H9 (cell line): ENCODE data around the gene CCL4L2. TPM values are rescaled to one million over a fixed set of nuclear protein-coding genes. Genes with fewer than 3 reads are reported as not detected.

Experiments used
- DNase-seq: peaks from one replicate; pipeline ENCODE4 v3.0.0-alpha.2; 2017
- H2AFZ ChIP-seq: one replicate; pipeline ENCODE4 v1.6.1; 2013; ENCODE audit warnings: mild to moderate bottlenecking, low read length, control low read depth, moderate library complexity
- H2AK5ac ChIP-seq: 2 replicates; pipeline ENCODE4 v1.6.1; 2013; ENCODE audit warnings: low read length, control low read depth, mixed read lengths; ENCODE audit not compliant: insufficient read length
- H2BK120ac ChIP-seq: one replicate; pipeline ENCODE4 v1.6.1; 2013; ENCODE audit warnings: low read depth, mild to moderate bottlenecking, low read length, control low read depth, inconsistent platforms; ENCODE audit not compliant: poor library complexity, severe bottlenecking
- H2BK12ac ChIP-seq: 2 replicates; pipeline ENCODE4 v1.6.1; 2013; ENCODE audit warnings: low read length, control low read depth, mixed read lengths, low read depth; ENCODE audit not compliant: insufficient read length
- H2BK15ac ChIP-seq: 2 replicates; pipeline ENCODE4 v1.6.1; 2013; ENCODE audit warnings: low read depth, low read length, control low read depth
- H2BK20ac ChIP-seq: one replicate; pipeline ENCODE4 v1.6.1; 2013; ENCODE audit warnings: low read depth, mild to moderate bottlenecking, low read length, control low read depth, inconsistent platforms; ENCODE audit not compliant: poor library complexity, severe bottlenecking
- H2BK5ac ChIP-seq: 2 replicates; pipeline ENCODE4 v1.6.1; 2013; ENCODE audit warnings: low read length, control low read depth, mixed read lengths; ENCODE audit not compliant: insufficient read length
- H3K14ac ChIP-seq: 2 replicates; pipeline ENCODE4 v1.6.1; 2013; ENCODE audit warnings: low read length, control low read depth; ENCODE audit not compliant: insufficient read depth
- H3K18ac ChIP-seq: 2 replicates; pipeline ENCODE4 v1.6.1; 2013; ENCODE audit warnings: low read depth, mild to moderate bottlenecking, mixed read lengths, low read length, control low read depth; ENCODE audit not compliant: insufficient read length
- H3K23ac ChIP-seq: 2 replicates; pipeline ENCODE4 v1.6.1; 2013; ENCODE audit warnings: low read length, control low read depth, mixed read lengths, low read depth; ENCODE audit not compliant: insufficient read length
- H3K23me2 ChIP-seq: 2 replicates; pipeline ENCODE4 v1.6.1; 2013; ENCODE audit warnings: low read depth, mild to moderate bottlenecking, mixed read lengths, low read length, control low read depth; ENCODE audit not compliant: insufficient read length, poor library complexity, severe bottlenecking
- H3K27ac ChIP-seq: 2 replicates; pipeline ENCODE4 v1.5.1; 2013; ENCODE audit warnings: low read length, control low read depth, mixed read lengths, low read depth; ENCODE audit not compliant: insufficient read length
- H3K27me3 ChIP-seq: 2 replicates; pipeline ENCODE4 v1.6.1; 2013; ENCODE audit warnings: low read length, control low read depth, inconsistent platforms; ENCODE audit not compliant: insufficient read depth
- H3K4ac ChIP-seq: 2 replicates; pipeline ENCODE4 v1.6.1; 2013; ENCODE audit warnings: low read depth, mild to moderate bottlenecking, control low read depth, inconsistent platforms, low read length, moderate library complexity
- H3K4me1 ChIP-seq: 2 replicates; pipeline ENCODE4 v1.6.1; 2013; ENCODE audit warnings: low read length, control low read depth, inconsistent platforms; ENCODE audit not compliant: insufficient read depth
- H3K4me2 ChIP-seq: 2 replicates; pipeline ENCODE4 v1.6.1; 2013; ENCODE audit warnings: low read length, control low read depth, mixed read lengths; ENCODE audit not compliant: insufficient read length, insufficient read depth
- H3K56ac ChIP-seq: 2 replicates; pipeline ENCODE4 v1.6.1; 2013; ENCODE audit warnings: low read depth, mild to moderate bottlenecking, mixed read lengths, low read length, control low read depth; ENCODE audit not compliant: insufficient read length
- H3K79me1 ChIP-seq: 2 replicates; pipeline ENCODE4 v1.6.1; 2013; ENCODE audit warnings: low read depth, mild to moderate bottlenecking, moderate library complexity, low read length, control low read depth, inconsistent platforms; ENCODE audit not compliant: insufficient read depth, poor library complexity, severe bottlenecking
- H3K79me2 ChIP-seq: 2 replicates; pipeline ENCODE4 v1.6.1; 2013; ENCODE audit warnings: low read length, control low read depth, inconsistent platforms; ENCODE audit not compliant: insufficient read depth
- H3K9ac ChIP-seq: 2 replicates; pipeline ENCODE4 v1.6.1; 2013; ENCODE audit warnings: low read length, control low read depth, mixed read lengths; ENCODE audit not compliant: insufficient read length; ENCODE audit errors: extremely low read depth
- H3K9me3 ChIP-seq: one replicate; pipeline ENCODE4 v1.6.1; 2013; ENCODE audit warnings: low read depth, low read length, inconsistent platforms; ENCODE audit not compliant: control insufficient read depth
- H3T11ph ChIP-seq: one replicate; pipeline ENCODE4 v1.6.1; 2013; ENCODE audit warnings: mild to moderate bottlenecking, low read length, control low read depth, inconsistent platforms
- H4K20me1 ChIP-seq: one replicate; pipeline ENCODE4 v1.6.1; 2013; ENCODE audit not compliant: control insufficient read depth, insufficient read length, insufficient read depth
- H4K5ac ChIP-seq: 2 replicates; pipeline ENCODE4 v1.6.1; 2013; ENCODE audit warnings: low read depth, mild to moderate bottlenecking, mixed read lengths, low read length, control low read depth; ENCODE audit not compliant: insufficient read length
- H4K8ac ChIP-seq: replicated peaks from 2 replicates; pipeline ENCODE4 v1.6.1; 2013; ENCODE audit warnings: low read length, control low read depth, mixed read lengths, low read depth; ENCODE audit not compliant: insufficient read length
- H4K91ac ChIP-seq: 2 replicates; pipeline ENCODE4 v1.6.1; 2013; ENCODE audit warnings: low read depth, mild to moderate bottlenecking, moderate library complexity, mixed read lengths, low read length, control low read depth; ENCODE audit not compliant: insufficient read length
- H3K27ac Mint-ChIP-seq, 3 experiments: 2 replicates in 2 of 3; 3 replicates in 1 of 3; pipeline ENCODE4 v1.8.0; 2020 to 2021; ENCODE audit warnings: mixed read lengths in 3 of 3, mild to moderate bottlenecking in 1 of 3, moderate library complexity in 1 of 3
- H3K27me3 Mint-ChIP-seq: 2 replicates; pipeline ENCODE4 v1.8.0; 2021; ENCODE audit warnings: low read depth, mild to moderate bottlenecking, moderate library complexity, mixed read lengths
- H3K36me3 Mint-ChIP-seq, 3 experiments: 2 replicates in 2 of 3; 3 replicates in 1 of 3; pipeline ENCODE4 v1.8.0; 2020 to 2021; ENCODE audit warnings: low read depth in 3 of 3, mixed read lengths in 3 of 3; ENCODE audit not compliant: insufficient read depth in 1 of 3
- H3K4me1 Mint-ChIP-seq, 2 experiments: 2 replicates each; pipeline ENCODE4 v1.8.0; 2020; ENCODE audit warnings: mixed read lengths in 2 of 2
- H3K4me3 Mint-ChIP-seq, 2 experiments: 2 replicates in 1 of 2; 3 replicates in 1 of 2; pipeline ENCODE4 v1.8.0; 2020 to 2021; ENCODE audit warnings: mild to moderate bottlenecking in 2 of 2, mixed read lengths in 2 of 2, moderate library complexity in 1 of 2
- H3K9me3 Mint-ChIP-seq, 2 experiments: 2 replicates in 1 of 2; 3 replicates in 1 of 2; pipeline ENCODE4 v1.8.0; 2020; ENCODE audit warnings: mild to moderate bottlenecking in 2 of 2, mixed read lengths in 2 of 2, moderate library complexity in 1 of 2
- WGBS: extraction: QIAGEN DNeasy Blood & Tissue Kit; methylation state at CpG from one replicate; pipeline ENCODE4 v1.1.7; 2013; ENCODE audit warnings: missing lambda C conversion rate, low lambda C conversion rate, mixed read lengths; ENCODE audit not compliant: insufficient read length; ENCODE audit errors: extremely low coverage; 5-methylcytosine and 5-hydroxymethylcytosine counted together
- total RNA-seq: library from RNA; stranded (reverse); gene quantifications from 2 replicates; pipeline ENCODE4 v1.2.1, GENCODE V29; 2021
- TF ChIP-seq, protein P1 (sequence below): fragments of 200-600 bp; sonication (generic); conservative IDR thresholded peaks from 3 replicates; pipeline ENCODE4 v1.8.0; 2021; ENCODE audit warnings: antibody characterized with exemption, mild to moderate bottlenecking

The CCL4L2 gene
- total RNA-seq, 1 experiment from 2014 or later, result not detected

GRCh38 chr17:36195434-36196130 is 15.3 kb upstream of the CCL4L2 start:
- peak; percentile 84 for DNase-seq
- Histone ChIP-seq H2BK15ac (no peak overlapping the region), H3K23me2 (no peaks in the 10 kb centered on the region), H3K27ac (no peak overlapping the region), H4K91ac (no peak overlapping the region), H3K23ac (no peak overlapping the region), H3K9ac (no peak overlapping the region), H4K8ac (no peak overlapping the region), H3K4ac (no peak overlapping the region), H3K9me3 (no peaks in the 10 kb centered on the region), H3K18ac (peak overlapping the region; percentile 10), H4K20me1 (no peaks in the 10 kb centered on the region), H2BK5ac (no peak overlapping the region), H3K27me3 (no peaks in the 10 kb centered on the region), H2BK120ac (no peak overlapping the region), H3K56ac (no peak overlapping the region), H2AK5ac (no peak overlapping the region), H3K79me1 (no peaks in the 10 kb centered on the region), H3K4me1 (peaks cover 3% of the 10 kb centered on the region; the same call in 1 of the 2 replicates), H2AFZ (no peak overlapping the region), H3K4me2 (no peak overlapping the region), H2BK20ac (no peak overlapping the region), H3K79me2 (no peaks in the 10 kb centered on the region), H3K14ac (no peak overlapping the region), H2BK12ac (no peak overlapping the region), H3T11ph (no peak overlapping the region), H4K5ac (no peak overlapping the region)
- Mint-ChIP-seq H3K27ac (peak overlapping the region in 1 of 3 experiments; percentile 2; a peak in 1 of 7 replicates), H3K4me3 (peak overlapping the region in 1 of 2 experiments; percentile 0; a peak in 2 of 5 replicates), H3K4me1 (peaks cover 19 to 21% of the 10 kb centered on the region in 2 experiments), H3K9me3 (no peaks in the 10 kb centered on the region; a peak in 1 of 5 replicates), H3K27me3 (peaks cover 15% of the 10 kb centered on the region), H3K36me3 (no peaks in the 10 kb centered on the region)
- no CpG with 5 or more reads among the region's 10 CpGs for WGBS
- TF ChIP-seq, protein P1, sequence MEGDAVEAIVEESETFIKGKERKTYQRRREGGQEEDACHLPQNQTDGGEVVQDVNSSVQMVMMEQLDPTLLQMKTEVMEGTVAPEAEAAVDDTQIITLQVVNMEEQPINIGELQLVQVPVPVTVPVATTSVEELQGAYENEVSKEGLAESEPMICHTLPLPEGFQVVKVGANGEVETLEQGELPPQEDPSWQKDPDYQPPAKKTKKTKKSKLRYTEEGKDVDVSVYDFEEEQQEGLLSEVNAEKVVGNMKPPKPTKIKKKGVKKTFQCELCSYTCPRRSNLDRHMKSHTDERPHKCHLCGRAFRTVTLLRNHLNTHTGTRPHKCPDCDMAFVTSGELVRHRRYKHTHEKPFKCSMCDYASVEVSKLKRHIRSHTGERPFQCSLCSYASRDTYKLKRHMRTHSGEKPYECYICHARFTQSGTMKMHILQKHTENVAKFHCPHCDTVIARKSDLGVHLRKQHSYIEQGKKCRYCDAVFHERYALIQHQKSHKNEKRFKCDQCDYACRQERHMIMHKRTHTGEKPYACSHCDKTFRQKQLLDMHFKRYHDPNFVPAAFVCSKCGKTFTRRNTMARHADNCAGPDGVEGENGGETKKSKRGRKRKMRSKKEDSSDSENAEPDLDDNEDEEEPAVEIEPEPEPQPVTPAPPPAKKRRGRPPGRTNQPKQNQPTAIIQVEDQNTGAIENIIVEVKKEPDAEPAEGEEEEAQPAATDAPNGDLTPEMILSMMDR, result 0 out of 3 replicates have a peak, but pooled peaks have one; percentile 13
